GM12873 (cell line): ENCODE measurements around the gene CDK5.

Source experiments
- CTCF ChIP-seq: IDR thresholded peaks from 2 replicates; pipeline ENCODE4 v1.5.1; 2012; ENCODE audit warnings: low read depth, mild to moderate bottlenecking, moderate library complexity, low read length, control low read depth; ENCODE audit not compliant: insufficient read depth; ENCODE audit errors: missing control alignments

CDK5 gene

GRCh38 chr7:151057506-151057988 lies at the start of gene CDK5:
TSS of gene CDK5 (minus strand) at chr7:151057897. CDS start at chr7:151057848, 49 bp downstream.
- TF ChIP-seq CTCF: no peak

GRCh38 chr7:151104411-151105235 lies 46.9 kb upstream of the CDK5 start:
- TF ChIP-seq CTCF: no peak

- no peak for TF ChIP-seq CTCF
Measured at GRCh38 chr7:151103973-151104372, 46.3 kb upstream of the CDK5 start.

GRCh38 chr7:151102991-151103390 lies 45.3 kb upstream of the CDK5 start:
- no peak for TF ChIP-seq CTCF

GRCh38 chr7:151101621-151102396 lies 44.1 kb upstream of the CDK5 start:
- TF ChIP-seq CTCF: no peak

GRCh38 chr7:151100921-151101320 lies 43.2 kb upstream of the CDK5 start:
- TF ChIP-seq CTCF: no peak
